A549 (cell line): Measurements from ENCODE around the gene KPNA6. TPM values are rescaled to one million over a fixed set of nuclear protein-coding genes. Genes with fewer than 3 reads are reported as not detected.
A peak's percentile ranks its signal among the peaks of the same experiment; 100 is the strongest.

Source experiments
- ATAC-seq, 2 experiments: fragments of 200-7000 bp in 1 of 2; fragments of >200 bp in 1 of 2; cut with Nextera tagmentation in 1 of 2; cut with Tn5 transposase in 1 of 2; 3 replicates each; pipeline versions ENCODE4 v1.8.0 to v1.9.1; 2018 to 2020; ENCODE audit warnings: mild to moderate bottlenecking in 1 of 2, moderate library complexity in 1 of 2
- CTCF ChIA-PET: fragments of 300-600 bp; sonication (Branson Sonifier 250); formaldehyde crosslinking; extraction: SDS; loops from one replicate; lab custom pipeline; 2021; ENCODE audit warnings: antibody characterized with exemption, inconsistent platforms; lab: Yijun Ruan, JAX
- POLR2A ChIA-PET: fragments of 350-600 bp; formaldehyde crosslinking; extraction: SDS; loops from one replicate; lab custom pipeline; 2021; ENCODE audit warnings: antibody characterized with exemption, inconsistent platforms; lab: Yijun Ruan, JAX
- DNase-seq, 2 experiments: peaks; one replicate each; pipeline versions ENCODE4 v3.0.0 to v3.0.0-alpha.2; 2011 to 2016; ENCODE audit warnings: low read depth in 1 of 2, low spot score in 1 of 2
- FAIRE-seq: peaks from 2 replicates; lab custom pipeline; 2011; peaks lifted over from hg19 to GRCh38; lab: Jason Lieb, UNC
- H3K27ac ChIP-seq, 2 experiments: fragments of >200 bp; sonication (Bioruptor Twin); formaldehyde crosslinking; 3 replicates each; pipeline ENCODE4 v1.5.1; 2016 to 2017
- H3K4me1 ChIP-seq: fragments of >200 bp; sonication (Bioruptor Twin); formaldehyde crosslinking; 3 replicates; pipeline ENCODE4 v1.6.1; 2016
- H3K4me2 ChIP-seq: fragments of >200 bp; sonication (Bioruptor Twin); formaldehyde crosslinking; 3 replicates; pipeline ENCODE4 v1.6.1; 2016
- H3K4me3 ChIP-seq: fragments of >200 bp; sonication (Bioruptor Twin); formaldehyde crosslinking; 3 replicates; pipeline ENCODE4 v1.5.1; 2016
- H3K9me3 ChIP-seq: fragments of >200 bp; sonication (Bioruptor Twin); formaldehyde crosslinking; 3 replicates; pipeline ENCODE4 v1.6.1; 2016
- CEBPB ChIP-seq, 2 experiments: fragments of >200 bp in 1 of 2; sonication (Bioruptor Twin) in 1 of 2; formaldehyde crosslinking in 1 of 2; IDR thresholded peaks; 2 replicates each; pipeline ENCODE4 v1.6.1; 2012 to 2016
- CHD2 ChIP-seq: fragments of 150-350 bp; IDR thresholded peaks from 2 replicates; pipeline ENCODE4 v1.6.1; 2014; ENCODE audit warnings: low read length; ENCODE audit not compliant: partially characterized antibody
- EHF ChIP-seq: fragments of 250-450 bp; sonication (Bioruptor Pico); IDR thresholded peaks from 2 replicates; pipeline ENCODE4 v1.5.0; 2020; ENCODE audit warnings: mild to moderate bottlenecking
- ESRRA ChIP-seq: fragments of 150-350 bp; IDR thresholded peaks from 2 replicates; pipeline ENCODE4 v1.6.1; 2014; ENCODE audit warnings: mild to moderate bottlenecking, low read length, borderline replicate concordance
- FOSL2 ChIP-seq, 2 experiments: fragments of 450-650 bp in 1 of 2; fragments of >200 bp in 1 of 2; sonication (Bioruptor Twin) in 1 of 2; formaldehyde crosslinking; IDR thresholded peaks; 2 replicates each; pipeline versions ENCODE4 v1.5.0 to v1.6.1; 2016 to 2020; ENCODE audit warnings: mild to moderate bottlenecking in 1 of 2, moderate library complexity in 1 of 2
- FOXS1 ChIP-seq: fragments of 250-450 bp; sonication (Bioruptor Pico); IDR thresholded peaks from 2 replicates; pipeline ENCODE4 v1.5.0; 2020; ENCODE audit warnings: mild to moderate bottlenecking, moderate library complexity
- HDAC2 ChIP-seq: fragments of 200-600 bp; sonication (generic); IDR thresholded peaks from 2 replicates; pipeline ENCODE4 v1.6.1; 2016
- HOXA7 ChIP-seq: fragments of 250-450 bp; sonication (Bioruptor Pico); IDR thresholded peaks from 2 replicates; pipeline ENCODE4 v1.5.0; 2020; ENCODE audit warnings: mild to moderate bottlenecking, moderate library complexity
- HOXB13 ChIP-seq: fragments of 250-450 bp; sonication (Bioruptor Pico); IDR thresholded peaks from 2 replicates; pipeline ENCODE4 v1.5.0; 2020; ENCODE audit warnings: low read depth, mild to moderate bottlenecking, moderate library complexity
- KDM5A ChIP-seq: fragments of 200-600 bp; sonication (generic); IDR thresholded peaks from 2 replicates; pipeline ENCODE4 v1.6.1; 2016; ENCODE audit warnings: antibody characterized with exemption, mild to moderate bottlenecking
- MAZ ChIP-seq: fragments of 150-350 bp; IDR thresholded peaks from 2 replicates; pipeline ENCODE4 v1.6.1; 2014; ENCODE audit warnings: antibody characterized with exemption, low read depth, low read length, borderline replicate concordance
- MYC ChIP-seq: IDR thresholded peaks from 2 replicates; pipeline ENCODE4 v1.6.1; 2012; ENCODE audit warnings: mild to moderate bottlenecking, inconsistent platforms, low read length, improper control_type of control experiment, borderline replicate concordance
- NPAS2 ChIP-seq: fragments of 250-450 bp; sonication (Bioruptor Pico); IDR thresholded peaks from 2 replicates; pipeline ENCODE4 v1.8.0; 2022; ENCODE audit warnings: mild to moderate bottlenecking, moderate library complexity, borderline replicate concordance
- RARB ChIP-seq: fragments of 250-450 bp; sonication (Bioruptor Pico); IDR thresholded peaks from 2 replicates; pipeline ENCODE4 v1.8.0; 2021; ENCODE audit warnings: mild to moderate bottlenecking, moderate library complexity
- RFX5 ChIP-seq: fragments of 450-650 bp; IDR thresholded peaks from 2 replicates; pipeline ENCODE4 v1.7.1; 2014; ENCODE audit warnings: antibody characterized with exemption, mild to moderate bottlenecking, moderate library complexity
- TFCP2L1 ChIP-seq: fragments of 250-450 bp; sonication (Bioruptor Pico); IDR thresholded peaks from 2 replicates; pipeline ENCODE4 v1.5.0; 2021; ENCODE audit warnings: mild to moderate bottlenecking
- TP53 ChIP-seq: fragments of 250-450 bp; sonication (Bioruptor Pico); IDR thresholded peaks from 2 replicates; pipeline ENCODE4 v1.5.0; 2021; ENCODE audit warnings: mild to moderate bottlenecking, moderate library complexity
- ZC3H11A ChIP-seq: fragments of 450-650 bp; IDR thresholded peaks from 2 replicates; pipeline ENCODE4 v1.6.1; 2014; ENCODE audit warnings: antibody characterized with exemption, mild to moderate bottlenecking
- ZNF302 ChIP-seq: fragments of 250-450 bp; sonication (Bioruptor Pico); IDR thresholded peaks from 2 replicates; pipeline ENCODE4 v1.9.0; 2021; ENCODE audit warnings: inconsistent platforms, mild to moderate bottlenecking, moderate library complexity
- WGBS: methylation state at CpG from one replicate; pipeline ENCODE4 v1.1.6; 2017; ENCODE audit errors: missing lambda C conversion rate; 5-methylcytosine and 5-hydroxymethylcytosine counted together
- polyA plus RNA-seq, 4 experiments: library from polyadenylated mRNA; depleted of rRNA in 3 of 4; stranded (reverse); fragments of >200 nt; fragmentation: RNase III in 1 of 4; extraction: RNeasy Plus Mini Kit Qiagen cat#74134 plus additional on column Dnase treatment in 1 of 4; gene quantifications; 2 replicates in 3 of 4; 3 replicates in 1 of 4; pipeline ENCODE4 v1.2.3, GENCODE V29; 2011 to 2017
- TF ChIP-seq, protein P1 (sequence below): fragments of 150-350 bp; IDR thresholded peaks from 2 replicates; pipeline ENCODE4 v1.6.1; 2014; ENCODE audit warnings: low read depth, mild to moderate bottlenecking, low read length
- TF ChIP-seq, protein P2 (sequence below): fragments of >200 bp; sonication (Bioruptor Twin); formaldehyde crosslinking; IDR thresholded peaks from 2 replicates; pipeline ENCODE4 v1.6.1; 2016
- TF ChIP-seq, protein P3 (sequence below): IDR thresholded peaks from 2 replicates; pipeline ENCODE4 v1.6.1; 2012; ENCODE audit warnings: low read depth, borderline replicate concordance
- TF ChIP-seq, protein P4 (sequence below): fragments of >200 bp; sonication (Bioruptor Twin); formaldehyde crosslinking; IDR thresholded peaks from 3 replicates; pipeline ENCODE4 v1.5.1; 2016

KPNA6 gene
- polyA plus RNA-seq, 2 of the 4 experiments (the other 2 are of a cell fraction): 15.9 to 24.3 TPM

DNA sequence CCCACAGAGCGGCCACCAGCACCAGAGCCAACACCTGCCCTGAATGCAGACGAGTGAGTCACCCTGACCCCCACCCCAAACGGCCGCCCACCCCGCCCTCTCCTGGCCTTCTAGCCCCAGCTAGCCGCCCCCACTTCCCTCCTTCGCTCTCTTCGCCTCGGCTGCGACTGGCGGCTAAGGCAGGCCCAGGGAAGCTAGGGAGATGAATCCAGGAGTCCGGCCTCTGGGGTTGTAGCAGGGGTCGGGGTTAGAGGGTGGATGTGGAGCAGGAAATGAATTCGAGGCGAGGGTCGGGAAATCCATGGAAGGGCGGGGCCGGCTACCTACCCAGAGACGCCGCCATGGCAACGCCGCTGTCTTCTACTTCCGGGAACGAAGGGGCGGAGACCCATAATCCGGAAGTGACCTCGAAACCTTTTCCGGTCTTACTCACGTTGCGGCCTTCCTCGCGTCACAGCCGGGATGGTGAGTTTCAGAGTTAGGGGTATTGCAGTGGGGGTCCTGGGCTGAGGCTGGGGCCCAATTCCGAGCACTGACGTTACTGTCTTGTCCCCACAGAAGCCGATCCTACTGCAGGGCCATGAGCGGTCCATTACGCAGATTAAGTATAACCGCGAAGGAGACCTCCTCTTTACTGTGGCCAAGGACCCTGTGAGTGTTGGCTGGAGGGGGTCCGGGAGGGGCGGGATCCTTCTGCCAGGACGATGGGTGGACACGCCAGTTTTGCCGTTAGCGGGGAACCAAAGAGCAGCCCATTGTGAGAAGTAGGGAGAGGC, 114.3 kb downstream of the KPNA6 start, which contains the start of the genes EIF3I and TMEM234 (continued):
- TF ChIP-seq, protein P1, sequence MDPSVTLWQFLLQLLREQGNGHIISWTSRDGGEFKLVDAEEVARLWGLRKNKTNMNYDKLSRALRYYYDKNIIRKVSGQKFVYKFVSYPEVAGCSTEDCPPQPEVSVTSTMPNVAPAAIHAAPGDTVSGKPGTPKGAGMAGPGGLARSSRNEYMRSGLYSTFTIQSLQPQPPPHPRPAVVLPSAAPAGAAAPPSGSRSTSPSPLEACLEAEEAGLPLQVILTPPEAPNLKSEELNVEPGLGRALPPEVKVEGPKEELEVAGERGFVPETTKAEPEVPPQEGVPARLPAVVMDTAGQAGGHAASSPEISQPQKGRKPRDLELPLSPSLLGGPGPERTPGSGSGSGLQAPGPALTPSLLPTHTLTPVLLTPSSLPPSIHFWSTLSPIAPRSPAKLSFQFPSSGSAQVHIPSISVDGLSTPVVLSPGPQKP: no peak
- TF ChIP-seq, protein P2, sequence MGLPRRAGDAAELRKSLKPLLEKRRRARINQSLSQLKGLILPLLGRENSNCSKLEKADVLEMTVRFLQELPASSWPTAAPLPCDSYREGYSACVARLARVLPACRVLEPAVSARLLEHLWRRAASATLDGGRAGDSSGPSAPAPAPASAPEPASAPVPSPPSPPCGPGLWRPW: no peak
- TF ChIP-seq, all 56 proteins: peak for 6

DNA sequence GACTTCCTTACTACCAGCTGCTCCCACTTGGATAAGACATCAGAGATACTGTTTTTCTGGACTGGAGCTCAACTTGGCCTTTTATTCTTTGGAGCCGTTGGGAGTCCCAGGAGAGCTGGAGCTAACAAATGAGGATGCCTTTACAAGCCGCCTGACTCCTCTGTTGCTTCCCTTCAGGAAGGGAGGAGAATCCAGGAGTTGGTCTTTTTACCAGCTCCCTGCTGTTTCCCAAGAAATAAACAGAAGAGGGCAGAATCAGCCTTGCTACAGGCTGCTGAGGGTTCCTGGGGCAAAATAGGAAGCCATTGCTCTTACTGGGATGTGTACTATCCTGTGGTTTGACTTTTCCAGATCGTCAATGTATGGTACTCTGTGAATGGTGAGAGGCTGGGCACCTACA, 115.8 kb downstream of the KPNA6 start:
- Histone ChIP-seq H3K4me1 (peaks cover 18% of the 10 kb centered on the region), H3K27ac (peak overlapping the region; percentile 27 to 97; a peak in 3 of 6 replicates), H3K9me3 (no peaks in the 10 kb centered on the region), H3K4me2 (peak overlapping the region; percentile 75), H3K4me3 (peak overlapping the region; percentile 86)
- ATAC-seq (no peak), DNase-seq (no peak), FAIRE-seq (no peak)
- POLR2A ChIA-PET: interaction anchor here (0.9 kb wide), 1 partner anchor 17 kb away, joined by 3 read pairs; no protein-coding TSS in a partner anchor
- CTCF ChIA-PET: interaction anchor here (1.2 to 5.3 kb wide), 3 partner anchors 8 to 93 kb away, joined by 3 to 30 read pairs (median 7); partner anchors contain the start of gene FAM167B
- TF ChIP-seq RARB (no peak), FOXS1 (CRISPR knock-in tag) (no peak), NPAS2 (CRISPR knock-in tag) (no peak), ZNF302 (CRISPR knock-in tag) (no peak), ZC3H11A (no peak), KDM5A (no peak)
- TF ChIP-seq, protein P1: no peak
- WGBS: 90% methylated on average over 3 of the region's 3 CpGs

DNA sequence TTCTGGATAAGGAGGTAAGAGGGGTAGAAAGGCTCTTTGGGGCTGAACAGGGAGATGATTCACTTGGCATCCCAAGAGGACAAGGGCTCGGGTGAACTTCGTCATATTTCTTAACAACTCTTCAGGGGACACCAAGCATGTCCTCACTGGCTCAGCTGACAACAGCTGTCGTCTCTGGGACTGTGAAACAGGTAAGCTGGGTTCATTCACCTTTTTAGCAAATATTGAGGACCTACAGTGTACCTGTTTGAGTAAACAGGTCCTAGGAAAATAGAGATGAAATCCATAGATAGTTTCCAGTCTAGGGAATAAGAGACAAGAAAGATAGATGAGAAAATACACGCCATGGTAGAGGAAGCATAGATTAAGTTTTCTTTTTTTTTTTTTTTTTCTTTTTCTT, 116.4 kb downstream of the KPNA6 start:
- TF ChIP-seq HDAC2 (no peak), TP53 (no peak), HOXA7 (no peak), FOSL2 (IDR thresholded peaks at IDR 0.05) (no peak), FOSL2 (CRISPR knock-in tag; IDR thresholded peaks at IDR 0.05) (no peak), CEBPB (IDR thresholded peaks at IDR 0.05) (no peak), MAZ (no peak), CHD2 (no peak), TFCP2L1 (no peak), ESRRA (no peak), MYC (no peak), RFX5 (no peak), HOXB13 (CRISPR knock-in tag) (no peak), EHF (no peak), ZNF302 (CRISPR knock-in tag) (no peak)
- TF ChIP-seq, protein P3, sequence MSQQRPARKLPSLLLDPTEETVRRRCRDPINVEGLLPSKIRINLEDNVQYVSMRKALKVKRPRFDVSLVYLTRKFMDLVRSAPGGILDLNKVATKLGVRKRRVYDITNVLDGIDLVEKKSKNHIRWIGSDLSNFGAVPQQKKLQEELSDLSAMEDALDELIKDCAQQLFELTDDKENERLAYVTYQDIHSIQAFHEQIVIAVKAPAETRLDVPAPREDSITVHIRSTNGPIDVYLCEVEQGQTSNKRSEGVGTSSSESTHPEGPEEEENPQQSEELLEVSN: no peak
- TF ChIP-seq, protein P4, sequence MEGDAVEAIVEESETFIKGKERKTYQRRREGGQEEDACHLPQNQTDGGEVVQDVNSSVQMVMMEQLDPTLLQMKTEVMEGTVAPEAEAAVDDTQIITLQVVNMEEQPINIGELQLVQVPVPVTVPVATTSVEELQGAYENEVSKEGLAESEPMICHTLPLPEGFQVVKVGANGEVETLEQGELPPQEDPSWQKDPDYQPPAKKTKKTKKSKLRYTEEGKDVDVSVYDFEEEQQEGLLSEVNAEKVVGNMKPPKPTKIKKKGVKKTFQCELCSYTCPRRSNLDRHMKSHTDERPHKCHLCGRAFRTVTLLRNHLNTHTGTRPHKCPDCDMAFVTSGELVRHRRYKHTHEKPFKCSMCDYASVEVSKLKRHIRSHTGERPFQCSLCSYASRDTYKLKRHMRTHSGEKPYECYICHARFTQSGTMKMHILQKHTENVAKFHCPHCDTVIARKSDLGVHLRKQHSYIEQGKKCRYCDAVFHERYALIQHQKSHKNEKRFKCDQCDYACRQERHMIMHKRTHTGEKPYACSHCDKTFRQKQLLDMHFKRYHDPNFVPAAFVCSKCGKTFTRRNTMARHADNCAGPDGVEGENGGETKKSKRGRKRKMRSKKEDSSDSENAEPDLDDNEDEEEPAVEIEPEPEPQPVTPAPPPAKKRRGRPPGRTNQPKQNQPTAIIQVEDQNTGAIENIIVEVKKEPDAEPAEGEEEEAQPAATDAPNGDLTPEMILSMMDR: no peak
- TF ChIP-seq, protein P2: no peak
- DNase-seq: no peak
- CTCF ChIA-PET: interaction anchor here (0.7 to 5.3 kb wide), 4 partner anchors 8 to 92 kb away, joined by 3 to 30 read pairs (median 5); partner anchors contain the start of gene FAM167B
- no peak for FAIRE-seq
- H3K4me1 ChIP-seq: peaks cover 18% of the 10 kb centered on the region
- no peak overlapping the region for H3K27ac ChIP-seq
- no peak for ATAC-seq
- POLR2A ChIA-PET: no interaction called here
- H3K4me2 ChIP-seq: no peak overlapping the region
- no peak overlapping the region for H3K4me3 ChIP-seq
- WGBS: 99% methylated on average over 4 of the region's 4 CpGs
- no peaks in the 10 kb centered on the region for H3K9me3 ChIP-seq
